HepG2 (cell line): Measurements from ENCODE around the gene ZNF446. TPM values are rescaled to one million over a fixed set of nuclear protein-coding genes. Genes with fewer than 3 reads are reported as not detected.
A peak's percentile ranks its signal among the peaks of the same experiment; 100 is the strongest.

ENCODE experiments used
- DMAP1 ChIP-seq: IDR thresholded peaks from 2 replicates; pipeline ENCODE4 v1.6.1; 2016
- KLF12 ChIP-seq: sonication (generic); formaldehyde crosslinking; IDR thresholded peaks from 2 replicates; pipeline ENCODE4 v1.4.0; 2020; ENCODE audit warnings: missing genetic modification reagents, borderline replicate concordance
- MXI1 ChIP-seq: IDR thresholded peaks from 3 replicates; pipeline ENCODE4 v1.6.1; 2012; ENCODE audit warnings: low read depth, low read length, inconsistent platforms, borderline replicate concordance
- NCOA1 ChIP-seq: sonication (generic); formaldehyde crosslinking; IDR thresholded peaks from 2 replicates; pipeline ENCODE4 v1.9.0; 2021; ENCODE audit warnings: missing genetic modification reagents
- NFE2 ChIP-seq: sonication (generic); formaldehyde crosslinking; IDR thresholded peaks from 2 replicates; pipeline ENCODE4 v1.4.0; 2020; ENCODE audit warnings: missing genetic modification reagents
- SALL2 ChIP-seq: sonication (generic); formaldehyde crosslinking; IDR thresholded peaks from 2 replicates; pipeline ENCODE4 v1.8.1; 2023; ENCODE audit warnings: mild to moderate bottlenecking, missing genetic modification reagents, inconsistent platforms
- TOPORS ChIP-seq: sonication (generic); formaldehyde crosslinking; IDR thresholded peaks from 2 replicates; pipeline ENCODE4 v1.8.0; 2023; ENCODE audit warnings: mild to moderate bottlenecking, missing genetic modification reagents
- ZKSCAN1 ChIP-seq: fragments of 150-350 bp; IDR thresholded peaks from 2 replicates; pipeline ENCODE4 v1.6.1; 2014; ENCODE audit warnings: low read length
- ZNF354B ChIP-seq: sonication (generic); formaldehyde crosslinking; IDR thresholded peaks from 2 replicates; pipeline ENCODE4 v1.8.0; 2022; ENCODE audit warnings: mild to moderate bottlenecking, missing genetic modification reagents
- ZNF44 ChIP-seq: sonication (generic); formaldehyde crosslinking; IDR thresholded peaks from 2 replicates; pipeline ENCODE4 v1.5.1; 2020; ENCODE audit warnings: mild to moderate bottlenecking, missing genetic modification reagents
- ZNF530 ChIP-seq: sonication (generic); formaldehyde crosslinking; IDR thresholded peaks from 2 replicates; pipeline ENCODE4 v1.5.0; 2020; ENCODE audit warnings: low read depth, mild to moderate bottlenecking, missing genetic modification reagents
- ZNF768 ChIP-seq: sonication (generic); formaldehyde crosslinking; IDR thresholded peaks from 2 replicates; pipeline ENCODE4 v1.4.0; 2020; ENCODE audit warnings: missing genetic modification reagents
- ZNF792 ChIP-seq: IDR thresholded peaks from 2 replicates; pipeline ENCODE4 v1.6.1; 2016
- polyA plus RNA-seq, 8 experiments: library from polyadenylated mRNA; depleted of rRNA in 3 of 8; stranded (reverse) in 7 of 8; unstranded in 1 of 8; fragments of >200 nt; fragmentation: Illumina TruSeq in 4 of 8; extraction: Trizol in 4 of 8; gene quantifications; 2 replicates each; pipeline versions ENCODE4 v1.2.1 to v1.2.3, GENCODE V29; 2011 to 2016; ENCODE audit warnings: low read depth in 4 of 8, missing spikeins in 1 of 8, mixed read lengths in 1 of 8; ENCODE audit not compliant: insufficient read depth in 1 of 8
- total RNA-seq, 5 experiments: library from RNA; depleted of rRNA; stranded (reverse); fragments of >200 nt; fragmentation: Illumina TruSeq; extraction: Trizol; gene quantifications; 2 replicates each; pipeline ENCODE4 v1.2.3, GENCODE V29; 2016; ENCODE audit warnings: low read depth in 1 of 5
- TF ChIP-seq, protein P1 (sequence below): sonication (generic); formaldehyde crosslinking; IDR thresholded peaks from 2 replicates; pipeline ENCODE4 v1.5.0; 2020; ENCODE audit warnings: mild to moderate bottlenecking, missing genetic modification reagents
- TF ChIP-seq, protein P2 (sequence below): sonication (generic); formaldehyde crosslinking; IDR thresholded peaks from 2 replicates; pipeline ENCODE4 v1.5.0; 2020; ENCODE audit warnings: missing genetic modification reagents, mild to moderate bottlenecking, borderline replicate concordance
- TF ChIP-seq, protein P3 (sequence below): sonication (generic); formaldehyde crosslinking; IDR thresholded peaks from 2 replicates; pipeline ENCODE4 v1.4.0; 2020; ENCODE audit warnings: missing genetic modification reagents, mild to moderate bottlenecking, borderline replicate concordance
- TF ChIP-seq, protein P4 (sequence below): sonication (generic); formaldehyde crosslinking; IDR thresholded peaks from 2 replicates; pipeline ENCODE4 v1.8.1; 2023; ENCODE audit warnings: missing genetic modification reagents, inconsistent platforms, borderline replicate concordance
- TF ChIP-seq, protein P5 (sequence below), 2 experiments: sonication (generic) in 1 of 2; formaldehyde crosslinking in 1 of 2; IDR thresholded peaks; 2 replicates each; pipeline versions ENCODE4 v1.5.1 to v1.6.1; 2011 to 2020; ENCODE audit warnings: borderline replicate concordance in 1 of 2, low read depth in 1 of 2, low read length in 1 of 2, mild to moderate bottlenecking in 1 of 2, missing genetic modification reagents in 1 of 2, moderate library complexity in 1 of 2
- TF ChIP-seq, protein P6 (sequence below): sonication (generic); formaldehyde crosslinking; IDR thresholded peaks from 2 replicates; pipeline ENCODE4 v1.8.1; 2023; ENCODE audit warnings: mild to moderate bottlenecking, missing genetic modification reagents, borderline replicate concordance
- TF ChIP-seq, protein P7 (sequence below): fragments of 450-650 bp; IDR thresholded peaks from 2 replicates; pipeline ENCODE4 v1.6.1; 2017

ZNF446 gene
- total and polyA plus RNA-seq, 2 of the 13 experiments (the other 11 are each of a cell fraction or from before 2014, with no cell fraction given): 3.0 to 3.6 TPM

DNA sequence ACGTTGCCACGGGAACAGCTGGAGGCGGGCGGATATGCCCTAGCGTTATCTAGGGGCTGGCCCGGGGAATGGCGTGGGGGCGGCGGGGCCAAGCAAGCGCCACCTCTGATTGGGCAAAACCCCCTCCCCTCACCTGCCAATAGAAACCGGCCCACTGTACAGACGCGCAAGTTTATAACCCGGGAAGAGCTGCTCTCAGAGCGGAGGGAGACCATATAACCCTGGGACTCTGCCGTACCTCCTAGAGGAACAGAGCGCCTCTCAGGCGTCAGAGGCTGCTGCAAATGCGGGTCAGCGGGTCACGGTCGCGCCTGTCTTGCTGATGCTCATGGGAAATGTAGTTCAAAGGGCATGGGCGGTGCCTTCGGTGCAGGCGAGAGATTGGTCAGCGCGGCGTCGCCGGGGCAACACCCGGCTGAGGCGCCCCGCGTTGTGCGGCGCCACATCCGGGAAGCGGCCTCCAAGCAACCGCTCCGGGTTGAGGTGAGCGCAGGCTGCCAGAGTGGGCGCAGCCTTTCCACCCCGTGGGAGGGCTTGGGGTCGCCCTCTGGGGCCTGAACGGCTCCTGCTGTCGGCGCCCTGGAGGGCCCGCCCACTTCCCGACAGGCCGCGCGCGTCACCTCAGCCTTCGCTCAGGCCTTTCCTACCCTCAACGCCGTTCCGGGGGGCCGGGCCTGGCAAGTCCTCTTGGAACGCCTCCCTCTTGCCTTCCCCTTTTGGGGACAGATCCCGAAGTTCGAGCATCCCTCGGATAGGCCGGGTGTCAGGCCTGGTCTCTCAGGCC is at the start of gene ZNF446 (continued):
- TF ChIP-seq ZNF530 (no peak), ZNF792 (CRISPR knock-in tag) (0 out of 2 replicates have a peak, but pooled peaks have one; percentile 19), ZNF768 (CRISPR knock-in tag) (0 out of 2 replicates have a peak, but pooled peaks have one; percentile 8), NCOA1 (CRISPR knock-in tag) (no peak; the same call in 1 of the 2 replicates), NFE2 (CRISPR knock-in tag) (no peak), SALL2 (CRISPR knock-in tag) (peak; percentile 40), KLF12 (CRISPR knock-in tag) (no peak; the same call in none of the 2 replicates), DMAP1 (CRISPR knock-in tag) (peak; percentile 58; the same call in 1 of the 2 replicates), ZNF44 (CRISPR knock-in tag) (no peak), TOPORS (no peak), ZNF354B (no peak), MXI1 (peak; percentile 97), ZKSCAN1 (no peak)
- TF ChIP-seq, protein P1, sequence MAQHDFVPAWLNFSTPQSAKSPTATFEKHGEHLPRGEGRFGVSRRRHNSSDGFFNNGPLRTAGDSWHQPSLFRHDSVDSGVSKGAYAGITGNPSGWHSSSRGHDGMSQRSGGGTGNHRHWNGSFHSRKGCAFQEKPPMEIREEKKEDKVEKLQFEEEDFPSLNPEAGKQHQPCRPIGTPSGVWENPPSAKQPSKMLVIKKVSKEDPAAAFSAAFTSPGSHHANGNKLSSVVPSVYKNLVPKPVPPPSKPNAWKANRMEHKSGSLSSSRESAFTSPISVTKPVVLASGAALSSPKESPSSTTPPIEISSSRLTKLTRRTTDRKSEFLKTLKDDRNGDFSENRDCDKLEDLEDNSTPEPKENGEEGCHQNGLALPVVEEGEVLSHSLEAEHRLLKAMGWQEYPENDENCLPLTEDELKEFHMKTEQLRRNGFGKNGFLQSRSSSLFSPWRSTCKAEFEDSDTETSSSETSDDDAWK: no peak
- TF ChIP-seq, protein P2, sequence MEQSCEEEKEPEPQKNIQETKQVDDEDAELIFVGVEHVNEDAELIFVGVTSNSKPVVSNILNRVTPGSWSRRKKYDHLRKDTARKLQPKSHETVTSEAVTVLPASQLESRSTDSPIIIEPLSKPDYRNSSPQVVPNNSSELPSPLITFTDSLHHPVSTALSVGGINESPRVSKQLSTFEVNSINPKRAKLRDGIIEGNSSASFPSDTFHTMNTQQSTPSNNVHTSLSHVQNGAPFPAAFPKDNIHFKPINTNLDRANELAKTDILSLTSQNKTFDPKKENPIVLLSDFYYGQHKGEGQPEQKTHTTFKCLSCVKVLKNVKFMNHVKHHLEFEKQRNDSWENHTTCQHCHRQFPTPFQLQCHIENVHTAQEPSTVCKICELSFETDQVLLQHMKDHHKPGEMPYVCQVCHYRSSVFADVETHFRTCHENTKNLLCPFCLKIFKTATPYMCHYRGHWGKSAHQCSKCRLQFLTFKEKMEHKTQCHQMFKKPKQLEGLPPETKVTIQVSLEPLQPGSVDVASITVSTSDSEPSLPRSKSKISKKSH: no peak
- TF ChIP-seq, protein P3, sequence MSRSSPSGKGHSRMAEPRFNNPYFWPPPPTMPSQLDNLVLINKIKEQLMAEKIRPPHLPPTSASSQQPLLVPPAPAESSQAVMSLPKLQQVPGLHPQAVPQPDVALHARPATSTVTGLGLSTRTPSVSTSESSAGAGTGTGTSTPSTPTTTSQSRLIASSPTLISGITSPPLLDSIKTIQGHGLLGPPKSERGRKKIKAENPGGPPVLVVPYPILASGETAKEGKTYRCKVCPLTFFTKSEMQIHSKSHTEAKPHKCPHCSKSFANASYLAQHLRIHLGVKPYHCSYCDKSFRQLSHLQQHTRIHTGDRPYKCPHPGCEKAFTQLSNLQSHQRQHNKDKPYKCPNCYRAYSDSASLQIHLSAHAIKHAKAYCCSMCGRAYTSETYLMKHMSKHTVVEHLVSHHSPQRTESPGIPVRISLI: no peak
- TF ChIP-seq, protein P4, sequence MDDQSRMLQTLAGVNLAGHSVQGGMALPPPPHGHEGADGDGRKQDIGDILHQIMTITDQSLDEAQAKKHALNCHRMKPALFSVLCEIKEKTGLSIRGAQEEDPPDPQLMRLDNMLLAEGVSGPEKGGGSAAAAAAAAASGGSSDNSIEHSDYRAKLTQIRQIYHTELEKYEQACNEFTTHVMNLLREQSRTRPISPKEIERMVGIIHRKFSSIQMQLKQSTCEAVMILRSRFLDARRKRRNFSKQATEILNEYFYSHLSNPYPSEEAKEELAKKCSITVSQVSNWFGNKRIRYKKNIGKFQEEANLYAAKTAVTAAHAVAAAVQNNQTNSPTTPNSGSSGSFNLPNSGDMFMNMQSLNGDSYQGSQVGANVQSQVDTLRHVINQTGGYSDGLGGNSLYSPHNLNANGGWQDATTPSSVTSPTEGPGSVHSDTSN (CRISPR knock-in tag): 0 out of 2 replicates have a peak, but pooled peaks have one; percentile 48
- TF ChIP-seq, protein P5, sequence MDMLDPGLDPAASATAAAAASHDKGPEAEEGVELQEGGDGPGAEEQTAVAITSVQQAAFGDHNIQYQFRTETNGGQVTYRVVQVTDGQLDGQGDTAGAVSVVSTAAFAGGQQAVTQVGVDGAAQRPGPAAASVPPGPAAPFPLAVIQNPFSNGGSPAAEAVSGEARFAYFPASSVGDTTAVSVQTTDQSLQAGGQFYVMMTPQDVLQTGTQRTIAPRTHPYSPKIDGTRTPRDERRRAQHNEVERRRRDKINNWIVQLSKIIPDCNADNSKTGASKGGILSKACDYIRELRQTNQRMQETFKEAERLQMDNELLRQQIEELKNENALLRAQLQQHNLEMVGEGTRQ (IDR thresholded peaks at IDR 0.05; ENCODE audit: low read depth, low read length): no peak
- TF ChIP-seq, protein P5 (CRISPR knock-in tag; IDR thresholded peaks at IDR 0.05; ENCODE audit: borderline replicate concordance): peak; percentile 44; the same call in 1 of the 2 replicates
- TF ChIP-seq, protein P6, sequence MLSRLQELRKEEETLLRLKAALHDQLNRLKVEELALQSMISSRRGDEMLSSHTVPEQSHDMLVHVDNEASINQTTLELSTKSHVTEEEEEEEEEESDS (CRISPR knock-in tag): no peak
- TF ChIP-seq, protein P7, sequence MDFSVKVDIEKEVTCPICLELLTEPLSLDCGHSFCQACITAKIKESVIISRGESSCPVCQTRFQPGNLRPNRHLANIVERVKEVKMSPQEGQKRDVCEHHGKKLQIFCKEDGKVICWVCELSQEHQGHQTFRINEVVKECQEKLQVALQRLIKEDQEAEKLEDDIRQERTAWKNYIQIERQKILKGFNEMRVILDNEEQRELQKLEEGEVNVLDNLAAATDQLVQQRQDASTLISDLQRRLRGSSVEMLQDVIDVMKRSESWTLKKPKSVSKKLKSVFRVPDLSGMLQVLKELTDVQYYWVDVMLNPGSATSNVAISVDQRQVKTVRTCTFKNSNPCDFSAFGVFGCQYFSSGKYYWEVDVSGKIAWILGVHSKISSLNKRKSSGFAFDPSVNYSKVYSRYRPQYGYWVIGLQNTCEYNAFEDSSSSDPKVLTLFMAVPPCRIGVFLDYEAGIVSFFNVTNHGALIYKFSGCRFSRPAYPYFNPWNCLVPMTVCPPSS: no peak
